ENCODE data around the gene ALG12. TPM values are rescaled to one million over a fixed set of nuclear protein-coding genes. Genes with fewer than 3 reads are reported as not detected.

The ALG12 gene
- polyA plus RNA-seq, 3 donors, result 7.2 to 9.5 (median 9.0) TPM

GRCh38 chr22:49892226-49892899, 25.9 kb downstream of the ALG12 start:
- peaks cover 3% of the 10 kb centered on the region for H4K20me1 ChIP-seq (ENCODE audit: insufficient read depth, low read length)
- DNase-seq, result no peak
- H3K79me2 ChIP-seq (ENCODE audit: insufficient read depth, low read length), result peaks cover 11% of the 10 kb centered on the region
- no peaks in the 10 kb centered on the region for H3K4me1 Mint-ChIP-seq
- no peaks in the 10 kb centered on the region for H3K4me1 ChIP-seq (ENCODE audit: control insufficient read depth in 1 of 2, insufficient read depth in 2 of 2, low read length in 2 of 2)
- H3K27me3 Mint-ChIP-seq (ENCODE audit: low read depth in 3 of 3), result no peaks in the 10 kb centered on the region
- H3K27ac Mint-ChIP-seq, result no peak overlapping the region
- WGBS (ENCODE audit: insufficient coverage), result 96% methylated on average over 3 of the region's 4 CpGs
- no peak overlapping the region for H3K27ac ChIP-seq (ENCODE audit: low read depth in 1 of 2, low read length in 2 of 2)
- H3K27me3 ChIP-seq (ENCODE audit: control insufficient read depth in 2 of 2, insufficient read depth in 2 of 2, low read length in 2 of 2), result no peaks in the 10 kb centered on the region
- intact Hi-C loops (cut with micrococcal nuclease), result no loop called here
- H3K4me3 ChIP-seq (replicated peaks in 1 of 3; ENCODE audit: low read depth in 2 of 3, low read length in 3 of 3), result no peak overlapping the region
- H3K9ac ChIP-seq (ENCODE audit: insufficient read depth, low read length, poor library complexity, severe bottlenecking), result no peak overlapping the region
- peaks cover 16 to 35% of the 10 kb centered on the region in 2 donors for H3K9me3 ChIP-seq (replicated peaks in 1 of 2; ENCODE audit: control insufficient read depth in 1 of 2, insufficient read depth in 1 of 2, low read length in 2 of 2)
- TF ChIP-seq CTCF (IDR thresholded peaks at IDR 0.05), result no peak
- no peak overlapping the region for H2AFZ ChIP-seq (ENCODE audit: insufficient read depth, low read depth, low read length, poor library complexity, severe bottlenecking)
- peaks cover 18 to 35% (median 23%) of the 10 kb centered on the region in 7 donors for H3K9me3 Mint-ChIP-seq
- H3K4me3 Mint-ChIP-seq, result no peak overlapping the region
- peaks cover 3 to 58% of the 10 kb centered on the region in 2 donors for H3K36me3 ChIP-seq (replicated peaks in 1 of 2; ENCODE audit: control insufficient read depth in 1 of 2, insufficient read depth in 2 of 2, low read length in 2 of 2)
- H3K36me3 Mint-ChIP-seq, result peaks cover 45 to 70% of the 10 kb centered on the region in 2 donors
- H3K4me2 ChIP-seq (replicated peaks; ENCODE audit: extremely low read depth, low read length, poor library complexity, severe bottlenecking), result no peak overlapping the region

DNA sequence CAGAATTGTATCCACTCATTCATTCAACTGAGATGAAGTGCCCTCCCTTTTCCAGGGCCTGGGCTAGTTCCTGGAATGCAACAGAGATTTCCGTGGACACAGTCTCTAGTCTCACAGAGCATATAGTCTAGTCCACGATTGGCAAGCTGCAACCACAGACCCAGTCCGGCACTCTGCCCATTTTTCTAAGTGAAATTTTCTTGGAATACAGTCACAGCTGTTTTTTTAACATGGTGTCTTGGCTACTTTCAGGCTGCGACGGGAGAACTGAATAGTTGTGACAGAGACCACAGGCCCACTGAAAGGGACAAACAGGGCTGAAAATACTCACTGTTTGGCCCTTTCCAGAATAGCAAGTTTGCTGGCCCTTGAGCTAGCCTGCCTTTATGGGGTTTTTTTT, 29.2 kb downstream of the ALG12 start:
- H3K4me1 ChIP-seq (ENCODE audit: control insufficient read depth in 1 of 2, insufficient read depth in 2 of 2, low read length in 2 of 2), result no peaks in the 10 kb centered on the region
- H4K20me1 ChIP-seq (ENCODE audit: insufficient read depth, low read length), result peaks cover 6% of the 10 kb centered on the region
- Mint-ChIP-seq H3K27ac (no peak overlapping the region), H3K4me3 (no peak overlapping the region), H3K9me3 (peaks cover 34 to 61% (median 47%) of the 10 kb centered on the region in 7 donors), H3K27me3 (ENCODE audit: low read depth in 3 of 3) (no peaks in the 10 kb centered on the region), H3K4me1 (no peaks in the 10 kb centered on the region), H3K36me3 (peaks cover 74 to 92% of the 10 kb centered on the region in 2 donors)
- no peak overlapping the region for H2AFZ ChIP-seq (ENCODE audit: insufficient read depth, low read depth, low read length, poor library complexity, severe bottlenecking)
- H3K4me2 ChIP-seq (replicated peaks; ENCODE audit: extremely low read depth, low read length, poor library complexity, severe bottlenecking), result no peak overlapping the region
- no peak overlapping the region for H3K27ac ChIP-seq (ENCODE audit: low read depth in 1 of 2, low read length in 2 of 2)
- H3K9me3 ChIP-seq (replicated peaks in 1 of 2; ENCODE audit: control insufficient read depth in 1 of 2, insufficient read depth in 1 of 2, low read length in 2 of 2), result peaks cover 28 to 59% of the 10 kb centered on the region in 2 donors
- H3K27me3 ChIP-seq (ENCODE audit: control insufficient read depth in 2 of 2, insufficient read depth in 2 of 2, low read length in 2 of 2), result no peaks in the 10 kb centered on the region
- H3K36me3 ChIP-seq (replicated peaks in 1 of 2; ENCODE audit: control insufficient read depth in 1 of 2, insufficient read depth in 2 of 2, low read length in 2 of 2), result peaks cover 29 to 87% of the 10 kb centered on the region in 2 donors
- no peak for DNase-seq
- H3K4me3 ChIP-seq (replicated peaks in 1 of 3; ENCODE audit: low read depth in 2 of 3, low read length in 3 of 3), result no peak overlapping the region
- no peak overlapping the region for H3K9ac ChIP-seq (ENCODE audit: insufficient read depth, low read length, poor library complexity, severe bottlenecking)
- 98% methylated on average over 5 of the region's 5 CpGs for WGBS (ENCODE audit: insufficient coverage)
- TF ChIP-seq CTCF (IDR thresholded peaks at IDR 0.05), result no peak
- intact Hi-C loops (cut with micrococcal nuclease), result no loop called here
- peaks cover 34% of the 10 kb centered on the region for H3K79me2 ChIP-seq (ENCODE audit: insufficient read depth, low read length)

All from CD14-positive monocyte (primary cell).